ENCODE measurements around the gene MRAP. TPM values are rescaled to one million over a fixed set of nuclear protein-coding genes. Genes with fewer than 3 reads are reported as not detected.
A peak's percentile ranks its signal among the peaks of the same experiment; 100 is the strongest.

MRAP gene
- total RNA-seq, 4 donors from 2014 or later = 0.98 to 1.8 TPM; not detected in 2

- peaks cover 5% of the 10 kb centered on the region for H3K36me3 ChIP-seq
- peak; percentile 40 to 54 for DNase-seq (ENCODE audit: low spot score in 2 of 2)
These were observed 1.5 kb downstream of the MRAP start for GRCh38 chr21:32300117-32300681.

DNA sequence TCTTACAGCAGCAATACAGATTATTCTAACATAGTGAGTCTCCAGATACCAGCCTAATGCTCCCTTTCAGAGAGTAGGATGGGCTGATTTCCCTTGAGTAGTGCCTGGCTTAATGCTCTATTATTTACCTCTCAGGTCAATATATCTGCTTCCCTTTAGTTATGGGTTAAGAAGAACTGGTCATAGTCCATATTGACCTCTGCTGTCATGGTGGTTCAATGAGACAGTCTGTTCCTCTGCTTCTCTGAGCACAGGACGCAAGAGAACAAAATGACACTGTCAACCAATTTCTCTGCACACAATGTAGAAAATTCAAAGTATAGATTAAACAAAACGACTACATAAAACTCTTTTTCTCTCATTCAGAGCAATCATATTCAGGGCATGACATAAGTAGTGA, 2.9 kb downstream of the MRAP start:
- no peak for DNase-seq (ENCODE audit: low spot score in 2 of 2)
- no peaks in the 10 kb centered on the region for H3K9me3 ChIP-seq
- H3K27ac ChIP-seq = no peak overlapping the region
- H3K4me3 ChIP-seq = no peak overlapping the region
- no peak for TF ChIP-seq EP300 (IDR thresholded peaks at IDR 0.05)
- no peak for TF ChIP-seq CTCF (IDR thresholded peaks at IDR 0.05)
- TF ChIP-seq POLR2AphosphoS5 (IDR thresholded peaks at IDR 0.05) = no peak
- TF ChIP-seq POLR2A (IDR thresholded peaks at IDR 0.05) = no peak
- H3K36me3 ChIP-seq = peaks cover 5% of the 10 kb centered on the region
- no peaks in the 10 kb centered on the region for H3K27me3 ChIP-seq
- WGBS = 83% methylated on average over 2 of the region's 2 CpGs
- no peaks in the 10 kb centered on the region for H3K4me1 ChIP-seq

More at GRCh38 chr21:32300117-32300681, 1.5 kb downstream of the MRAP start:
- Histone ChIP-seq H3K9me3 (no peaks in the 10 kb centered on the region), H3K27ac (no peak overlapping the region), H3K4me3 (no peak overlapping the region), H3K27me3 (no peaks in the 10 kb centered on the region), H3K4me1 (no peaks in the 10 kb centered on the region)
- TF ChIP-seq CTCF (IDR thresholded peaks at IDR 0.05) (no peak), POLR2AphosphoS5 (IDR thresholded peaks at IDR 0.05) (no peak), POLR2A (IDR thresholded peaks at IDR 0.05) (no peak), EP300 (IDR thresholded peaks at IDR 0.05) (no peak)
- 95% methylated on average over 41 of the region's 41 CpGs for WGBS

DNA sequence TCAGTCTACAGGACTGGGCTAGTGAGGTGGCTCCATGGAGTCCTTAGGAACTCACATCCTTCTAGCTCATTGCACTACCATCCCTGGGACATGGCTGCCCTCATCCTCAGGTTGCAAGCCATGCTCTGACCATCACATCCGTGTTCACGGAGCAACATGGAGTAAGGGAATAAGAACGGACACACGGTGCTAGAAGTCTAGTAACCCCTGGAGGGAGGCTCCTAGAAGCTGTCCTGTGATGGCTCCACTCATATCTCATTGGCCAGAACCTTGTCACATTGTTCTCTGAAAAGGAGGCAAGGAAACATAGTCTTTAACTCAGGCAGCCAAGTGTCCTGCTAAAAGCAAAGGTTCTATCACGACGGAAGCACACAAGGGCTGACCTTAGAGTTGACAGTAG, 3.9 kb downstream of the MRAP start:
- WGBS = 96% methylated on average over 6 of the region's 6 CpGs
- no peak overlapping the region for H3K27ac ChIP-seq
- H3K4me1 ChIP-seq = no peaks in the 10 kb centered on the region
- H3K27me3 ChIP-seq = no peaks in the 10 kb centered on the region
- H3K9me3 ChIP-seq = no peaks in the 10 kb centered on the region
- DNase-seq (ENCODE audit: low spot score in 2 of 2) = peak; percentile 11 to 28
- no peak for TF ChIP-seq CTCF (IDR thresholded peaks at IDR 0.05)
- no peak for TF ChIP-seq EP300 (IDR thresholded peaks at IDR 0.05)
- no peak for TF ChIP-seq POLR2A (IDR thresholded peaks at IDR 0.05)
- TF ChIP-seq POLR2AphosphoS5 (IDR thresholded peaks at IDR 0.05) = no peak
- H3K4me3 ChIP-seq = no peak overlapping the region
- peaks cover 5% of the 10 kb centered on the region for H3K36me3 ChIP-seq

DNA sequence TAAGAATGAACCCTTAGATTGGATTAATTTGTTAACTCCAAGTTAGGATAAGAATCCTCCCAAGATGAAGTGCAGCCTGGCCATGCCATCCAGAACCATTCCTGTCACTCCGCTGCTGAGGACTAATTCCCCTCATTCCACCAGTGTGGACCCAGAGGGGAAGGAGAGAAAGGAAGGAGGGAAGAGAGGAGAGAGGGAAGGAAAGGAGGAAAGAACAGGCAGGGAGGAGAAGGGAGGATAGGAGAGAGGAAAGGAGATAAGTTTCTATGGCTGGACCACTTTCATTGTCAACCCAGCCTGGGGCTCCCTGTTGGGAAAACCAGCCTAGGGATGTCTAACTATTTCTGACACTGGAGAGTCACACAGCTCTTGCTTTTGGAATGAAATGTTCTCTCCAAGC, 4.7 kb downstream of the MRAP start:
- TF ChIP-seq EP300 (IDR thresholded peaks at IDR 0.05) (no peak), CTCF (IDR thresholded peaks at IDR 0.05) (no peak), POLR2AphosphoS5 (IDR thresholded peaks at IDR 0.05) (no peak), POLR2A (IDR thresholded peaks at IDR 0.05) (no peak)
- 100% methylated on average over 1 of the region's 1 CpG for WGBS
- peaks cover 6% of the 10 kb centered on the region for H3K36me3 ChIP-seq
- peak in 1 of 2 donors; percentile 21 for DNase-seq (ENCODE audit: low spot score in 2 of 2)
- H3K4me1 ChIP-seq = no peaks in the 10 kb centered on the region
- H3K4me3 ChIP-seq = no peak overlapping the region
- H3K27ac ChIP-seq = no peak overlapping the region
- H3K9me3 ChIP-seq = no peaks in the 10 kb centered on the region
- no peaks in the 10 kb centered on the region for H3K27me3 ChIP-seq

GRCh38 chr21:32304998-32305397, 6.3 kb downstream of the MRAP start:
- TF ChIP-seq POLR2A (IDR thresholded peaks at IDR 0.05) = no peak
- no peak for TF ChIP-seq EP300 (IDR thresholded peaks at IDR 0.05)
- no peak for TF ChIP-seq POLR2AphosphoS5 (IDR thresholded peaks at IDR 0.05)
- no peak for TF ChIP-seq CTCF (IDR thresholded peaks at IDR 0.05)
- H3K4me1 ChIP-seq = no peaks in the 10 kb centered on the region
- peaks cover 10% of the 10 kb centered on the region for H3K36me3 ChIP-seq
- no peaks in the 10 kb centered on the region for H3K27me3 ChIP-seq
- no peaks in the 10 kb centered on the region for H3K9me3 ChIP-seq
- peak in 1 of 2 donors; percentile 29 for DNase-seq (ENCODE audit: low spot score in 2 of 2)
- H3K27ac ChIP-seq = no peak overlapping the region
- WGBS = 96% methylated on average over 7 of the region's 7 CpGs
- no peak overlapping the region for H3K4me3 ChIP-seq
